NCI-H2227 treated with DMSO at 0.1 percent for 48 hours (cell line): ENCODE results near the gene OTOF.

Source experiments
- DNase-seq: peaks from one replicate; lab custom pipeline; 2025; lab: John Stamatoyannopoulos, UW

Gene OTOF

DNA sequence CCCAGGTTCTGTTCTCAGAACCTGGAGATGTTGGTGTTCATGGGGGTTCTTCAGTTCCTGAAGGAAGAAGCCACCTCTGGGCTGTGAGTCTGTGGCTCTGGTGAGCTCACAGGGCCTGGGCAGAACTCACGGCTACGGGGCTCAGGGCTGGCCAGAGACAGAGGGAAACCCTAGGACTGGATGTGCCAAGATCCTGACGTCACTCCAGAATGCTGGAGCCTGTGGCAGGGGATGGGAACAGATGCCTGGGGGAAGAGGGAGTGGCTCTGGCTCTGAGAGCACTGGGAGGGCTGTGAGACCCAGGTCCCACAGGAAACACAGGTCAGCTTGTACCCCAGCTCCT is at the start of gene OTOF:
OTOF (minus strand) TSS at position 214 of the 343 bp plus-strand sequence.
- no peak for DNase-seq

DNA sequence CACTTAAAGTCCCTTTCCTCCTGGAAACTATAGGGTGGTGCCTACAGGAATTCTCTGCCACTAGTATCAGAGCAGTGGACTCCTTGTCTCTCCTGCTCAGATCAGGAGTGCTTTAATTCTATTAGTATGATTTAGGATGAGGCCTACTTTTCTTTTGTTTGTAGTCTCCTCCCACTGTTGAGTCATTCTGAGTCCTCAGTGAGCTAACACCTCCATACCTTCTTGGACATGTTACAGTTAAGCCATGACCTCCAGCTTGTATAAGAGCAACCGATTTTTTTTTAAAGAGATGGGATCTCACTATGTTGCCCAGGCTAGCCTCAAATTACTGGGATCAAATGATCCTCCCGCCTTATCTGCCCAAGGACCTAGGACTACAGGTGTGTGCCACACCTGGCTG is 48.7 kb upstream of the OTOF start:
- DNase-seq, result no peak

DNA sequence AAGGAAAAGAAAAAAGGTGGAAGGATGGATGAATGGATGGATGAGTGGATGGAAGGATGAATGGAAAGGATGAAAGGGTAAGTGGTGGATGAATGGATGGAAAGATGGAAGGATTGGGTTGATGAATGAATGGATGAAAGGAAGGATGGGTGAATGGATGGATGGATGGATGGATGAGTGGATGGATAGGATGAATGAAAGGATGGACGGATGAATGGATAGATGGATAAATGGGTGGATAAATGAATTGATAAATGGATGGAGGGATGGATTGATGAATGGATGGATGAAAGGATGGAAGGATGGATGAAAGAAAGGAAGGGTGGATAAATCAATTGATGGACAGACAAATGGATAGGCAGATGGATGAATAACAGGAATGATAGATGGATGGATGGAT is 48.2 kb upstream of the OTOF start:
- no peak for DNase-seq

DNA sequence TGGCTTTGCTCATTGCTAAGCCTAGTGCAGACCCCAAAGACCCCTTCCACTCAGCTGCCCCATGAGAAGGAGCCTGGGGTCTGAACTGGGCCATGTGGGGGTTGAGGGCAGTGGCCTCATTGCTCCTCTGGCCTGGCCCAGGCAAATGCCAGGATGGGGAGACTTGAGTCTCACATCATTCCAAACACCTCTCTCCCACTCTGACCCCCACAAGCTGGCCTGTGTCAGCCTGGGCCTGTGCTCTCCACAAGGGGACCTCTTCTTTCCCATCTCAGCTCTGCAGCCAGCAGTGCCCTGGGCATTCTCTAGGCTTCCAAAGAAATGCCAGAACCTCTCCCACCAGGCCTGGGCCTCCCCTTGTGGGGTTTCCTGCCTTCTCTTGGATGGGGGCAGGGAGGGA is 45.8 kb upstream of the OTOF start:
- no peak for DNase-seq

DNA sequence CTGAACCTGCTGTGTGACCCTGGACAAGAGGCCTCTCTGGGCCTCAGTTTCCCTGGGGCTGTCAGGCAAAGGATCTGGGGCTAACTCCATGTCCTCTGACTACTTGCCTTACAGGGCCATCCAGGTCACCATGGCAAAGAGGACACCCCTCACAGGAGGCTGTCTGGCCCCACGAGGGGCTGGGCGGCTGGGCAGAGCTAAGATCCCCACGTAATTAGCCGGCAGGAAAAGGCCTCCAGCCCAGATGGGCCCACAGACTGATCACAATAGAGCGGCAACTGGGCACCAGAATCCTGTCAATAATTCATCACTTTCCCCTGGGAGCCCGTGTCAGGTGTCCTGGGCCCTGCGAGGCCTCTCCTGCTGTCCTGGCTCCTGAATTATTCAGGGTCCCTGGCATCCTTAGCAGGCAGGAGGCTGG is 44.8 kb upstream of the OTOF start:
- DNase-seq, result no peak

DNA sequence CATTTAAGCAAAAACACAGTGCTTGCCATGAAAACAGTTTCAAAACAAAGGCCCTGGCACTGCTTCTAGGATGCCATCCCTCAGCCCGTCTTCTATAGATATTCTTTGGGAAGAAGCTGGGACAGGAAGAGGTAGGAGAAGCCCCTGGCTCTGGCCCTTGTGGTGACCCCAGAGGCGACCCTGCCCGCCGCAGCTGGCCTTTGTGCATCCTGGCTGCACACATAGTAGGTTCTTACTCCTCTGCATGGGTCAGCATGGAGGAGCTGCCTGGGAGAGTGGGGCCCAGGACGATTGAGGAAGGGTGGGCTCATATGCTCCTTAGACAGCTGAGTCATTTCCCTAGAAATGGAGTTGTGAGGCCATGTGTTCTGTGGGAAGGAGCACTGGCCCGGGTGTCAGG is 44.4 kb upstream of the OTOF start:
- DNase-seq, result no peak

DNA sequence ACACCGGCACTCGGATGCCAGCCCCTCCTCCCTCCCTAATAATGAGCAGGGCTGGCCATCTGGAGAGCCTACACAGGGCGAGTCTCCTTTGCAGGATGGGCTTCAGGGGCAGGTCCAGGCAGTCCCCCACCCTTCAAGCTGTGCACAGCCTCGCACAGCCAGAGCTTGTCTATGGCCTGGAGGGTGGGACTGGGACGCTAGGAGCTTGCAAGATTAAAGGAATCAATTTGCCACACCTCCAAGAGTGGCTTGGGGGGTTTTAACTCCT is 43.9 kb upstream of the OTOF start:
- DNase-seq, result no peak

DNA sequence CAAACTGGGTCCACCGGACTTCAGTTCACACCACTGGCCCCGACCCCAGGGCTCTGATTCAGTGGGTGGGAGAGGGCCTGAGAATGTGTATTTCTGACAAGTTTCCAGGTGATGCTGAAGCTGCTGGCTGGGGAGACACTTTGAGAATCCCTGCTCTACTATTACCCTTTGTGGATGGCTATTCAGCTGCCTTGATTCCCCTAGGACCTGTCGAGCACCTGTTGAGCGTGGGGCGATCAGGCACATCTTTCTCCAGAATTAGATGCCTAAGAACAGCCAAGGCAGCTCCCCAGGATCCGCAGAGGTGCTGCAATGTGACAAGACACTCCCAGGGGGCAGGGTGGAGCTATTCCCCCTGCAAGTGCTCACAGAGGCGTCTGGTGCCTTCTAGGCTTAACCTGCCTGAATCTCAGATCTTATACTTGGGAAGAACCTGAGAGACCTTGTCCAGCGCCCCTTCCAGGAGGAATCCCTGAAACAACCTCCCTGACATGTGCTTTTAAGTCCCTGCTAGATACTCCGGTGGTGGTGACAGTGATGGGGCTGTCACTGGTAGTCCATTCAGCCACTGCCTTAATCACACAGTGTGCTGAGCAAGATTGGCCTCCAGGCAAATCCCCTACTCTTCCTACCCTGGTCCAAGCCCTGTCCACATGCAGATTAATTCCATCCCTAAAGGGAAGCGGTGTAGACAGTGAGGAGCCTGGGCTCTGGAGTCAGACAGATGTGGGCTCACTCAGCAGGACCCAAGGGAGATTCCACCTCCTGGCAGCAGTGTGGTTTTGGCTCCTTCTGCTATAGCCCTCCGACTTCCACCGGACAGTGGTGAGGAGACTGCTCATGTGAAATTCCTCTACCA is 43.4 kb upstream of the OTOF start:
- DNase-seq, result no peak

DNA sequence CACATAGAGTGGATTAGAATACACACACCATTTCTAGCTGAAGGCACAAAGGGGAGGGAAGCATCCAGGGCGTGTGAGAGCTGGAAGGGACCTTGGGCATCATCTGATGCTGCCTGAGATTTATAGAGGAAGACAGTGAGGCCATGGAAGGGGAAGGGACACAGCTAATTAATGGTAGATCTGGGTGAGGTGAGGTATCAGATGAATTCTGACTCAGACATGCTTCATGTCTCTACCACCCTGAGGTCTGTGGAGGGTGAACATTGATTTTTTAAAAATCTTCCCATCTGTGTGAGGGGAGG is 42.2 kb upstream of the OTOF start:
- no peak for DNase-seq

DNA sequence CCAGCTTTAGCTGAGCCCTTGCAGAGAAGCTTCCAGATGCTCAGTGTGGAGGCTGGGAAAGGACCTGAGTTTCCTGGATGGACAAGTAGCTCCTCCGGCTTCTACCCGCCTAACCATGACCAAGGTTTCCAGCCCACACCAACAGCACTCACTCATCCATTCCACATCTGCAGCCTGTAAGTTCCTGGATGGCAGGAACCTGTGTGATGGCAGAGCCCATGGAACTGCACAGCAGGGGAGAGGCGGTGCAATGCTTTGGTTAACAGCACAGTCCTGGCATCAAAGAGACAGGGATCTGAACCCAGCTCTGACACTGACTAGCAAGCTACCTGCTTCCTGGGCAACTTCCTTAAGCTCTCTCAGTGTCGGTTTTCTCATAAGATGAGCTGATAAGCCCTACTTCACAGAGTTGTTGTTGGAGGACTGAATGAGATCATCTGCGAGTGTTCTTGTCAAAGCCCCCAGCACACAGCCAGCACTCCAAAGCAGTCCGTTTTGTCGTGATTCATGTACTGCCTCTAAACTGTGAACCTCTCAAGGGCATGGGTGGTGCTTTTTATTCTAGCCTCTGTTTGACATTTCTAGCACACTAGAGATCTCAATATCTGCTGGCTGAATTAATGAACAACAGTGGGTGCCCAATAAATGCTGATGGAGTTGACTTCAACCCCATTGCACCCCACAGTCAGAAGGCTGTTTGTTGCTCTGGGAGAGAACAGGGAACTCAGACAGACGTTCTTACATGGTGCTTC is 41.6 kb upstream of the OTOF start:
- no peak for DNase-seq

DNA sequence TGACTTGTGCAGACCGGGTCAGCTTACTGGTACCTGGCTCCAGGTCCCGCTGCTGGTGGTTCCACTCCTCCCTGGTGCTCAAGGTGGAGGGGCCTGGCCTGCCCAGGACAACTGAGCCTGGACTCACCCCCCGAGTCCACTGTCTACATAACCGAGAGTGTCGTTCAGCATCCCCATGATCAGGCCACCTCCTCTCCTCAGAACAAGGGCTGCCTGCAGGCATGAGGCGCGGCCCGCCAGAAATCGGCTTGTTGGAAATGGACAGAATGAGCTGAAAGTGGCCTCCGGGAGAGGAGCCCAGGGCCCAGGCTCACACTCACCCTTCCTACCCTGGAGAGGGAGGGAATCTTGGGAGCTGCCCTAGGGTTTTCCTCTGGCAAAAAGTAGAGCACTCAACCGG is 38.9 kb upstream of the OTOF start:
- DNase-seq, result no peak

DNA sequence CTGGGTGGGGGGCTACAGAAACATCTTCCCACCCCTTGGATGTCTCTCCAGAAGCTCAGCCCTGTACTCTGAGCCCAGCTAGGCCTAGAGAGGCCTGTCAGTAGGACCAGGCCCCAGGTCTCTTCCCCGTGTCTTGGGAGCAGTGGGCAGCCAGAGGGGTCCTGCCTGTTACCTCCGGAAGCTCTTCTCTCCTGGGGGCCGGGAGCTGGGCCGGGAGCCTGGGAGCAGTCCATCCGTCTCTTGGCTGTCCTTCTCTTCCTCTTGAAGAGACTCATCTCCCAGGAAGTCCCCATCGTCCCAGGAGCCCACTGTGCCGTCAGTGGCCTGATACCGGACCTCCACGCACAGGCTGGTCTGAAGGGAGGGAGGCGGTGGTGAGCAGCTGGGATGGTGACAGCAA is 38.3 kb upstream of the OTOF start:
- DNase-seq, result no peak

DNA sequence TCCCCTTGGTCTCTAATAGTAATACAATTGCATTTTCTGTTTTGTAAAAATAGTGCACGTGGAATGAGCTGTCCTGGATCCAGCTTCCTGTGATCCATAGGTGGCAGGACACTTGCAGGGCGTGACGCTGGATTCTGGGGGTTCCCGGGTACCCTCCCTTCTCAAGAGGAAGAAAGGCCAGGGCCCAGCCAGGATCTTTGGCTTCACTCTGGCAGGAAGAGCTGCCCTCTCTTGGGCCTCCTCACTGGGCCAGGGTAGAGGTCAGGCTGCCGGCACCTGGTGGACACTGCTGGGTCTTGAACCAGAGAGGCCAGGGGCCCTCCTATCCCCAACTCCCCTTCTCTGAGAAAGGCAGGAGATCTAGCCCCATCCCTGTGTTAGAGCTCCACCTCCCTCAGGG is 37.8 kb upstream of the OTOF start:
- no peak for DNase-seq

DNA sequence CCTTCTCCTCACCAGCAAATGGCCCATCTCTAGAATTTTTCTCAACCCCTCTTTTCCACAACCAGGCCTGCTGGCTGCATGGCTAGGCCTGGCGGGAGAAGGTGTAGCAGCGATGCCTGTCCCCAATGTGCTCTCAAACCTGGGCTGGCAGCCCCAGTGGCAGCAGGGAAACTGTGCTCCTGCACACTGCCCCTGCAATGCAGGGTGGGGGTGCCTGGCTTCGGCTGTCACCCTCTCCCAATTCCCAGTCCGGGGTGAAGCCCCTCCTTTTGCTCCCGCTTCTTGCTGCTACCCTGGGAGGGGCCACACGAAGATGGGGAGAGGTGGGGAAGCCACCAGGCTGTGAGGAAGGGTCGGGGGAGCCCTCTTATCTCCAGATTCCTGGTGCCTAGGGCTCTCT is 36.1 kb upstream of the OTOF start:
- no peak for DNase-seq

DNA sequence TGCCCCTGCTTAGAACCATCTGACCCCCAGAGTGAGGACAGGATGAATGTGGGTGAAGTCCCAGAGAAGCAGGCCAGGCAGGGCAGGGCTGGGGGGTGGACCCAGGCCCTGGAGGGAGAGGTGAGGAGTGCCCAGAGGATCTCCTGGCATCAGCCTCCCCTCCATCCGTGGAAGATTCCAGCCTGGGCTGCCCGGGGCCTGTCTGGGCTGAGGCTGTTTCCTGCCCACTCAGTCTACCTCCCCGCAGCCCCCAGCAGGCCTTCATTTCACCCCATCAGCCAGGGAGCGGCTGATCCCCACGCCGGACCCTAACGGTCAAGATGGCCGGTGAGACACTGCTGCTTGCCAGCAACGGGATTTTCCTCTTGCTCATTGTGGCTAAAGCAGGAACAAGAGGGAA is 35.3 kb upstream of the OTOF start:
- DNase-seq, result no peak

DNA sequence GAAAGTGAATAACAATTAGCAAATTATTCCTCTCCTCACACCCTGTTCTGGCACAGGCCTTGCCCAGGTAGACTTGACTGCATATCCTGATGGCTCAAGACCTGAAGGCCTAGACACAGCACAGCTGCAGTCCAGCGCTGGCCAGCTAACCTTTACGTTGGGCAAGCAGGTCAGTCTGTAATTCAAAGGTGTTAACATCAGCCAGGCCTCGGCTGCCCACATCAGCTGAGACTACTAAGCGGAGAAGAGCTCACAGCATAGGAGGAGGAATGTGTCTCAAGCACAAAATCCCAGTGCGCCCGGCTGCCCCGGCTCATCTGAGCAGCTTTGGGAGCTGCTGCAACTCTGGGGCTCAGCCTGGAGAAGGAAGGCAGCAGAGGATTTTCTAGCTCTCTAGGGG is 33.5 kb upstream of the OTOF start:
- DNase-seq, result no peak

DNA sequence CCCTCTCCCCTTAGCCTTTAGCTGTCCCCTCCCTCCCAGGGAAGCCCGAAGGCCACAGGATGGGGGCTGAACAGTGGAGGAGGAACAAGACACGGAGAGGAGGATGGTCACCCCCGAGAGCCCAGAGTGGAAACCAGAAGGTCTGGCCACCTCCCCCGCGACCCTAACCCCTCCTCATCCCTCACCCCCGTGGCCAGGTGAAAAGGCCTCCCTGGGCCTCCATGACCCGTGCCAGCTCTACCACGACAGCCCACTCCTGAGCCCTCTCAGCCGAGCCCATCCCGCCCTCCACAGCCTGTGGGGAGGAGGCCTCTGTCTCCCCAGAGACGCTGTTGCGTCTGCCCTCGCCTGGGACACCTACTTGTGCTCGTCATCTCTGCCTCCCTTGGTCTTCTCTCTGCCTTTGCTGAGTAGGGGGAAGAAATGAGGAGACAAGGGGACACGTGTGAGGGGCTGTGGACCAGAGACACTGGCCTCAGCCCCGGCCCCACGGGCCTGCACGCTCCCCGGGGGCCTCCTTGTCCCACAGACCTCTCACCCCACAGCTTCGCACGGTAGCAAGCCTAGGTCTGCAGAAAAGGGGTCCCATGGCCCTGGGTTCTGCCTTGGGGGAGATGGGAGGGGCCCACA is 32.5 kb upstream of the OTOF start:
- no peak for DNase-seq

DNA sequence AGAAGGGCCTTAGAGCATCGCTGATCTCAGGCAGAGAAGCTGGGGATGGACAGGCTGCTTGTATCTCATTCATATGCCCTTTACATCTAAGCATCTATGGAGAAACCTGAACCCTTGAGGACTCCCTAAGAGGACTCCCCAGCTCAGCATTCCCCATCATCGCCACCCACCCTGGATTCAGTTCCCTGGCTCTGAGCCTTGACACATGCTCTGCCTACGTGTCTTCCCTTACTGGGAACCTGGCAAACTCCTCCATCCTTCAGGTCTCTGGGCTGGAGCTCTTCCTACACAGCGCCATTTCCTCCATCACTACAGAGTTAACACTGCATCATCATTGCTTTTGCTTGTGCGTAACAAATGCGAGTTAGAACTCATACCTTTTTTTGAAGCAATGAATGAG is 31.2 kb upstream of the OTOF start:
- no peak for DNase-seq

DNA sequence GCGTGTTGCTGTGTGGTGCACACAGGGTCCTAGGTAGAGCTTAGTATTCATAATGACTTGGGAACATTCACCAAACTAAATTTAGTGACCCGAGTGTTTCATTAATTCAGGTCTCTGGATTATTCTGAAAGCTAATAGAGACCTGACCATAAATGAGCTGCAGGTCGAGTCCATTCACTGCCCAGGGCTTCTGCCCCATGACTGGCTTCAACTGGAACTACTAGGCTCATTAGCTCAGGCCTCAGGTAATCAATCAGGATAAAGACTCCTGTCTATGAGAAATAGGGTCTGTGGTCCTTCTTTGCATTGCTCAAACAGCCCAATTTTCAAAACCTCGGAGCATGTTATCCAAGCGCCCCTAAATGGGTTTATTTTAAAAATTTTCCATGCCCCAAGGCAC is 30.0 kb upstream of the OTOF start:
- no peak for DNase-seq

DNA sequence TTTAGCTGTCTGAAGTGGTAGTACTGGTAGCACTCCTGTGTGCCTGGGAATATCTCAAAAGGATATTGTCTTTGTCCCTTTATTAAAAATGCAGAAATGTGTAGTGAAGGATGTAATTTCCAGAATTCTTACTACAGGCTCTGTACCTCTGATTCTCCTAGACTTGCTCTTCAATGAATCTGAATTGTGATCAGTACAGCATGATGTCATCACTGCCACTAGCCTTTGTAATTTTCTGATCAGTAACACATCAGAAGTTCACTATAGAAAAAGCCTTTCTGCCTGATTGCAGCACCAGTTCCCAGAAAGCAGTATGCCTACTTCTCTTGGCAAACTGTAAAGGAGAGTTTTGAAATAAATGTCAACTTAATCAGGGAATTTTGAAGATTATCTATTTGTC is 29.2 kb upstream of the OTOF start:
- no peak for DNase-seq

DNA sequence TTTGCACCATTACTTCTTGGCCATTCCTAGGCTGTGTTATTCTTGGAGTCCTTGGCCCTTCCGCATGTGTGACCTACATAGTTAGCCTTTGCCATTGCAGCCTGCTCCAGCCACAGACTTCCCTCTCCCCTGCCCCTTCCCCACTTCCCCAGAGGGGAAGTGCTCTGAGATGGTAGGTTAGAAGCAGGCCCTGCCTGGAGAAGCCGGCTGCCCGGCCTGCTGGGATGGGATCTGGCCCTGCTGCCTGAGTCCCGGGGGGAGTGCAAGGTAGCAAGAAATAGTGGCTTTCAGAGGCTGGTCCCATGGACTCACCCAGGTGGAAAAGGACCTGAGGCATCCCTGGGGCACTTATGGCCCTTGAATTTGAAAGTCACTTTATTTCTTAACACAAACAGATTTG is 28.4 kb upstream of the OTOF start:
- no peak for DNase-seq

DNA sequence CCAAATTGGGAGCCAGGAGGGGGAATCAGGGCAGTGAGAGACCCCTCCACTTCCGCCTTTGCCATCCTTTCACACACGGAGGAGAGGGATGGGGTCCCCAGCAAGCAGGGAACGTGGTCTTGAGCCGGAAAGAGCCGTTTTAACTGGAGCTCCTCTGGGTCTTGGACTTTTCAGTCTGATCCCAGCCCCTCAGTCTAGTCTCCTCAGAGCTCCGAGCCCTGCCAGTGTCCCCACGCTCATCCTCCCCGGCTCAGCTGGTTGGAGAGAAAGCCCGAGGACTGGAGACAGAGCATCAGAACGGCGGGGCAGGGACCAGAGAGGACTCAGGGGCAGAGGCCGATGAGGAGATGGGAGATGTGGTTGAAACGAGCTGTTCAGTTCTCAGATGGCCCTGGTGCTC is 26.1 kb upstream of the OTOF start:
- DNase-seq, result no peak

DNA sequence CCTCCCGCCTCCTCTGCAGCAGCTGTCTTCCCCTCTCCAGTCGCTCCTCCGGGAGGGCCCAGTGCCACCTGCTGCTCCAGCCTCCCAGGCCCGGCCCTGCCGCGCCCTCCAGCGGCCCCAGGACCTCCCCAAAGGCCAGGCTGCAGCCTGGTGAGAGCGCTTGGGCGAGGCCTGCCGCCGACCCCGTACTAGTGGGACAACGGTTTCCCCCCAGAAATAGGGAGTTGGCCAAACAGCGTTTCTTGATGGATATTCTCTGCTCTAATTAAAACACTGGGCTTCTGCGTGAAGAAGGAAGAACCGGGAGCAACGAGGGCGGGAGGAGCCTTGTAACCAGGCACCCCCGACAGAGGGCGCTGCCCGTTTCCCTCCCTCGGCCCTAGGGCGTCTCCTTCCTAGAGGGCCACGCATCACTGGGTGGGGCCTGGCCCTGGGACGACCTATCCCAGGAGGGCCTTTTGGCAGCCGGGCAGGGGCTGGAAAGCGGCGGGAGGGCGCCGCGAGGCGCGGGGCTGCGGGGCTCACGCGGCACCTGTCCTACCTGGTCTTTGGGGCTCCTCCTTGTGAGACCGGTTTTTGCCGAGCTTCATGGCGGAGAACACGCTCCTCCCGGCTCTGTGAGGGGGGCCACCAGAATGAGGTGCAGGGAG is 25.4 kb upstream of the OTOF start:
- DNase-seq, result peak; percentile 88
